ENCODE results near the gene MYCBPAP.

DNA sequence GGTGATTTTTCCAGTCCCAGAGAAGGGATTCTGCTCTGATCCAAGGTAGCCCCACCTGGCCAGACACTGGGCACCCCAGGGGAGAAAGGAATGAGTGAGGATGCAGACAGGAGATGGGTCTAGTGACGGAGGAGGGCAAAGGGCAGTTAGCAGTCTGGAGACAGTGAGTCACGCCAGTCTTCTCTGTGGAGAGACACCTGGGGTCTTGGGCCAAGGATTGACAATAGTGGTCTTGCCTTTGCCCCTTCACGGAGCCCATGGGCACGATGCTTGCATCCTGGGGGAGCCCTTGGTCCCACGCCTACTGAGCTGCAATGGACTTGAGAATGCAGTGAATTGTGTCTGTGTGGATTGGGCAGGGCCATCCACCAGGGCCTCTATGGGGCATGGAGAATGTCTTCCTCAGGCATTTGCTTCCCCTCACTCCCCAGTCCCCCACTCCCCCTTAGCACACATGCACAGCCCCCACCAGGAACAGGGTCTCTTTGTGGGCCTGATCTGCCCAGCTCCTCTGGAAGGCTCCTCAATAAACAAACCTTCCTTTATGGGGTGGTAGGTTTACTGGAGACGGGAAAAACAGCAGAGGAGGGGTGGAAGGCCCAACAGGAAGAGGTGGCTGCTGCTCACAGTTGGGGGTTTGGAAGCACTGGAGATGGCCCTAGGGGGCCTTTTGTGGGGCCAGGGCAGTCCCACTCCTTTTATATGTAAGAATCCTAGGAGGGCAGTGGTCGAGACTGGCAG is 41.0 kb upstream of the MYCBPAP start:
- TF ChIP-seq CTCF (IDR thresholded peaks at IDR 0.05; ENCODE audit: low read depth, low read length) (no peak), EZH2phosphoT487 (IDR thresholded peaks at IDR 0.05; ENCODE audit: low read depth) (no peak)
